GM19452 (cell line): Measurements from ENCODE around the gene HERC3.
A peak's percentile ranks its signal among the peaks of the same experiment; 100 is the strongest.

Source experiments
- ATAC-seq: cut with Tn5 transposase; IDR thresholded peaks from one replicate; pipeline ENCODE4 v1.9.1; 2021; ENCODE audit not compliant: unreplicated experiment

The HERC3 gene

DNA sequence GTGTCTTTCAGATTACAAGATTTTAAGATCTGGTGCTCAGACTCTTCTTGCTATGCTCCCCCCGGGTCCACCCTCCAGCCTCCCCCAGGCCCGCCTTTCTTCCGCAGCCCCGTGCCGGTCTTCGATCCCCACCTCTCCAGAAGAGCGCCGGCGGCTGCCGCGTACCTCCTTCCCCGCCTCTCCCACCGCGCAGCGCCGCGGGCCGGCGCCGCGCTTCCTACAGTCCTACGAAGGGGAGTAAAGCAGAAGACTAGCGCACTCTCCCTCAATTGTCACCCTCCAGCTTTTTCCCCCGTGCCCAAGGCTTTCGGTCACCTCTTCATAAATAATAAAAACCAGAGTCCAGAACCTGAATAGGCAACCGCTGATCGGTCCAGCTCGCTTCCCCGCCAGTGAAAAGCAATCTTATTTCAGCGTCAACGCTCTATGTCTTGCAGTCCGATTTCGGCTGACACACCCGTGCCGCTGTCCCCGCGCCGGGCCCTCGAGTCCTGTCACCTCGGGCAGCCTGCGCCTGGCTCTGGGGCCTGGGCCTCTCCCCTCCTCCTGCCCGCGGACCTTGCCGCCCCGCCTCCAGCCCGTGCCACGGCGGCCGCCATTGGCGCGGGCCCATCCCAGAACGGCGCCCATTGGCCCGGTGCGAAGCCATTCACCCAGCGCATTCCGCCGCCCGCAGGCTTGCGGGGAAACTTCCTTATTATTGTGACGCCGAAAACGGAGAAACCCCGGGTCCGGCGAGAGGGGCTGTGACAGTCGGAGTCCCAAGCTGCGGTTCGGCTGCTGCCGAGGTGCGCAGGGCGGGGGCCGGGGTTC, at the start of gene HERC3:
HERC3 (plus strand) TSS at position 694 of the 813 bp plus-strand sequence. CDS start 13,344 bp downstream, outside the sequence.
- peak; percentile 95 for ATAC-seq

DNA sequence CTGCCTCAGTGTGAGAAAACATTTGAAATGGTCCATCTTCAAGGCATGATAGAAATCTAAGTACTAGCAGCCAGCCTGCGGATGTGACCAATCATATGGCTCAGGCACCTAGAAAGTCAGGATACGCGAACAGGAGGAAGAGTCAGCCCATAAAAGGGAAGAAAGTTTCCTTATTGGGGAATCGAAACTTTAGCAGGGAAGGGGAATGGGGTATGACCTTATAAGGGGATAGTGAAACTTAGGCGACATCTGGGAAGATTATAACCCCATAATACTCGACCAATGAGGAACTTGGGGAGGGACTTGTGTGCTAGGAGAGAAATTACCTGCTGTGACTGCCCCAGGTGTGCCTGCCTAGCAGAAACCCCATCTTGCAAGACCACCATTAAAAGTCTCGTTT, 42.5 kb upstream of the HERC3 start:
- no peak for ATAC-seq

DNA sequence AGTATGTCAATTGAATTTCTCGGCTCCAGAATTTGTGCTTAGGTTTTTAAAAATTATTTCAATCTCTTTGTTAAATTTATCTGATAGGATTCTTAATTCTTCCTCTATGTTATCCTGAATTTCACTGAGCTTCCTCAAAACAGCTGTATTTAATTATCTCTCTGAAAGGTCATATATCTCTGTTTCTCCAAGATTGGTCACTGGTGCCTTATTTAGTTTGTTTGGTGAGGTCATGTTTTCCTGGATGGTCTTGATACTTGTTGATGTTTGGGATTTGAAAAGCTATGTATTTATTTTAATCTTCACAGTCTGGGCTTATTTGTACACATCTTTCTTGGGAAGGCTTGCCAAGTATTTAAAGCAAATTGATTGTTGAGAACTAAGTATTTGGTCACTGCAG, 24.7 kb upstream of the HERC3 start:
- ATAC-seq = no peak

DNA sequence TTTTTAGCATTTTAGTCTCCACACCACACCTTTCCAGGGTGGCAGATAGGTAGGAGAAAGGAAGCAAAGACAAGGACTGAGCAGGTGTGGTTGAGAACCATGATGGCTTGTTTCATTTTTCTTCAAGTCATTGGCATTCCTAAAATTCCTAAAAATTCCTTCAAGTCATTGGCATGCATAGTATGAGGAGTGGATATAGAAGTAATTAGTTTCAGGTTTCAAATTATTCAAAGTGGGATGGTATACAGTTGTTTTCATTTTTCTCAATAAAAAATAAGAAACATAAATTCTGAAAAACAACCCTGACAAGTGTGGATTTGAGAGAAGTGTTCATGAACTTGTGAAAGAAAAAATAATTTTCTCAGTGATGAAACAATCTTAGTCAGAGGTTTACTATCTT, 22.3 kb upstream of the HERC3 start:
- no peak for ATAC-seq

DNA sequence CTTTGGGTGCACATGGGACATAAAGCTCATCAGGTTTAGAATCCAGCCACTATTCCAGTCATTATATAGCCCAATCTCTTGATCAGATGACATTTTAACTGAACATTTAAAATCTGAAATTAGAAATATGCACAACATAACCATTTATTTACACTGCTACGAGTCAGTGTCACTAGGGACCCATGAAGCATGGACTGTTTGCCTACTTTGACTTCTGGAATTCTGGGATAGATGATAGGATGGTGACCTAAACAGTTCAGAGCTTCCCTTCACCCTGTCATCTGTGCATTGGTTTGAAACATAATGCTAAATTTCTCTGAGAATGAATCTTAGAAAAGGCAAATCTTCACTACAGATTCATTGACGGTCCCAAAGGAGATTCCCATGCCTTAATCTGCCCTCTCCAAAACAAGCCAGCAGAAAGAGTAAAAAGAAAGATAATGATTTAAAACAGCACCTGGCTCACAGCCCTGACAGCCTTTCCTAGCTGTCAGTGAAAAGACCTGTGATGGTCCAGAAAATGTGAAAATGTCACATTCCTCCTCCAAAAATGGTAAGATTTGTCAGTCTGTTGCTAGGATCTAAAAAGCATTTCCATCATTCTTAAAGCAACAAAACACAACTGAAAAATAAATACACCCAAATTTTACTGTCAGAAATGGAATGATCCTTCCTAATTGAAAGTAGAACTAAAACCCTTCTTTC, 18.9 kb upstream of the HERC3 start:
- ATAC-seq = no peak

DNA sequence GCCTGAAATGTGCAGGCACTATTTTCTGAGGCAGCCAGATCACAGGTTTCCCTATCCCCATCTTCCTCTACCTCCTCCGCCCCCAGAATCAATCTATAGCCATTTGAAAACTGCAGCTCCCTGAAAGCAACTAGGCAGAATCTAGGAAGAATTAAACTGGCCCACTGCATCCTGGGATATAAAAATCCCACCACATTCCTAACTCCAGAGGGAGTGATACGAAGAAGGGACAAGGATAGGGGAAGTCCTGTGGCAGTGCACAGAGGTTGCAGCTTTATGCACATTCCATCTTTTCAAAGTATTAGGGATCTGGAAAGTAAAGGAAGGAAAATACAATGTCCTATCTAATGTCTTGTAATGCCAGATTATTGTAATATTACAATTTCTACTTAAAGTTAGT, 18.3 kb upstream of the HERC3 start:
- ATAC-seq = no peak

DNA sequence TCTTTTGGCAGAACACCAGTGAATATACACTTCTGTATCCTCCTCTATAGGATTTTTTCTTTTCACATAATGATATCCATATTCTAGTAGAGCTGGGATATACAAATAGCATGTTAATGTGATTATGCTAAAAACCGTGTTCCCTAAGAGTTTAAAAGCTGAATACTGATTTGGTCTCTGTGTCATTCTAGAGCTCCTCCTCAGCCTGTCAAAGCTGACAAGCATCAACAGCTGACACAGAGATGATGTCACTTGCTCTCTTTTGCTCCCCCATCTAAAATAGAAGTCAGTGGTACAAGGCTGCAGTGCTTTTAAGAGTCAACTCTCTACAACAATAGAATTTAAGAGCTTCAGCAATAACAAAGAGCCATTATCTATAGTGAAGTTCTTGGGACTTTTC, 17.1 kb upstream of the HERC3 start:
- no peak for ATAC-seq

DNA sequence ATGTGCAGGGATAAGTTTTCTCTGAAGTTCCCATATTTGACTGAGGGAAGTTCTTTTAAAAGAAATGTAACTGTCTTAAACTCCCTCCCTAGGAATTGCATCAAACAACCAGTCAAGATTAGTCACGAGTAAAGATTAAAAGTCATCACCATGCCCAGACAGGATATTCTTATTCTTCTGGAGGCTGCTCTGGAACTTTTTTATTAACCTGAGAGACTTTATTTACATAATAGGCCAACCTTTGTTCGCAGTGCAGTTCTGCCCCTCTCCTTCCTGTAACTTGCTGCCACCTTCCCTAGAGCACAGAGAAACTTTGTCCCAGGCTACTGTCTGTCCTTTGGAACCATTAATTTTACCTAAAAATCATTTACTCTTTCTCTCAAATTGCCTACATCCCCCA, 9.8 kb upstream of the HERC3 start:
- ATAC-seq = no peak

DNA sequence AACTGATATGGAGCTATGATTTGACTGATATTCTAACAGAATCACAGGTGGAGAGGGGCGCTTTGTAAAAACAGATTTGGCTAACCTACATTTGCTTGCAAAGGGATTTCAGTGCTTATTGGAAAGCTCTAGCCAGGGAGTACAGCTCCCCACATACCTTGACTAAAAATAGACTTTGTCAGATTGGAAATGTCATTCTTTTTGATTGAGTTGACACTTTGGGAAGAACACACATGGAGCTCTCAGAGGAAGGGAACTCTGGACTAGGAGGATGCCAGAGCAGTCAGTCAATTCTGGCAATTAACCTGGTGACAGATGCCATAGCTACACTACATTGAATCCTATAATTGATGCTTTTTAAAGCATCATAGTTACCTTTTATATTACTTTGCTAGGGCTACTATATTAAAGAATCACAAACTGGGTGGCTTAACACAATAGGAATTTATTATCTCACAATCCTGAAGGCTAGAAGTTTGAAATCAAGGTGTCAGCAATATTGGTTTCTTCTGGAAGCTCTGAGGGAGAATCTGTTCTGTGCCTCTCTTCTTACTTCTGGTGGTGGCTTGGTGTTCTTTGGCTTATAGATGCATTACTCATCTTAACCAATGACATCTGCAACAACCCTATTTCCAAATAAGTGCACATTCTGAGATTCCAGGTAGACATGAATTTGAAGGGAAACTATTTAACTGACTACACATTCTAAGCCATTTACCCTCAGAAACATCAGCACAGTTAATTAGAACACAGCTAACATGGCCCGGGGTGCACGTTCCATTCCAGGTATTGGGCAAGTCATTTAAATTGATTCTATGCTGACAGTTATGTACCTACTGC, 8.4 kb upstream of the HERC3 start:
- ATAC-seq = no peak

DNA sequence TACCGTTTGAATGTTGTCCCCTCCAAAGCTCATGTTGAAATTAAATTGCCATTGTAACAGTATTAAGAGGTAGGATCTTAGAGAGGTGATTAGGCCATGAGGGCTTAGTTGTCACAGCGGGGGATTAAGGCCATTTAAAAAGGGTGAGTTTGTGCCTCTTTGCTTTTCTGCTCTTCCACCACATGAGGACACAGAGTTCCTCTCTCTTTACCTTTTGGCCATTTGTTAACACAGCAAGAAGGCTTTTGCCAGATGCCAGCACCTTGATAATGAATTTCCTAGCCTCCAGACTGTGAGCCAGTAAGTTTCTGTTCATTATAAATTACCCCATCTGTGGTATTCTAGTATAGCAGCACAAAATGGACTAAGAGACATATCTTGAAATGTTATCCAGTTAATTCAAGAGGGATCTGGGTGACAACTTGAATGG, 7.8 kb upstream of the HERC3 start:
- ATAC-seq = no peak

DNA sequence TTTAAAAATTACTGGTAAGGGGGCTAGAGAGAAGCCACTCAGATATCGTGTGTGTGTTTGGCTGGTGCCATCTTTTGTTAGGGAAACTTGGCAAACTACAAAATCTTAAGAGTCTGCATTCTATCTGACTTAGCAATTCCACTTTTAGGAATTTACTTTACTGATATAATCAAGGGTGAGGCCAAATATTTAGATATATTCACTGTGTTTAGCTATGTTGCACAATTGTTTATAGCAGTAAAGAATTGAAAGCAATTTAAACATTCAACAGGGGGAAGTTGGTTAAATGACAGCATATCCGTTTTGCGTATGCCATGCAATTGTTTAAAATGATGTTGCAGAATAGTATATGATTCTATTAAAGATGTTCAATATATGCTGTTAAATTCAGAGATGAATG, 6.4 kb upstream of the HERC3 start:
- ATAC-seq = no peak

DNA sequence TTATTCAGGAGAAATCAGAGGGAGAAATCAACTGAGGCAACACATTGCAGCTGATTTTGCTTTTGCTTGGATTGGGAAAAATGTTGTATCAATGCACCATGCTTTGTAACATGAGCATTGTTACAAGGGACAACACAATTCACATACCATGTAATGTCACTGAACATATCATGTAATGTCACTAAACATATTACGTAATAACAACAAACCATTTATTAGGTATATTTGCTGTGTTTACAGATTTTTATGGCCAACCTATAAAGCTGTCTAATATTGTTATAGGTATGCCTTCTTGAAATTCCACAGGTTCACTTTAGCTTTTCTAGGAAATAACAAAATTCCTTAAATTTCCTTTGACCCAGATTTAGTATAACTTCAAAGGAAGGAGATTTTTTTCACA, 5.0 kb upstream of the HERC3 start:
- ATAC-seq = no peak

DNA sequence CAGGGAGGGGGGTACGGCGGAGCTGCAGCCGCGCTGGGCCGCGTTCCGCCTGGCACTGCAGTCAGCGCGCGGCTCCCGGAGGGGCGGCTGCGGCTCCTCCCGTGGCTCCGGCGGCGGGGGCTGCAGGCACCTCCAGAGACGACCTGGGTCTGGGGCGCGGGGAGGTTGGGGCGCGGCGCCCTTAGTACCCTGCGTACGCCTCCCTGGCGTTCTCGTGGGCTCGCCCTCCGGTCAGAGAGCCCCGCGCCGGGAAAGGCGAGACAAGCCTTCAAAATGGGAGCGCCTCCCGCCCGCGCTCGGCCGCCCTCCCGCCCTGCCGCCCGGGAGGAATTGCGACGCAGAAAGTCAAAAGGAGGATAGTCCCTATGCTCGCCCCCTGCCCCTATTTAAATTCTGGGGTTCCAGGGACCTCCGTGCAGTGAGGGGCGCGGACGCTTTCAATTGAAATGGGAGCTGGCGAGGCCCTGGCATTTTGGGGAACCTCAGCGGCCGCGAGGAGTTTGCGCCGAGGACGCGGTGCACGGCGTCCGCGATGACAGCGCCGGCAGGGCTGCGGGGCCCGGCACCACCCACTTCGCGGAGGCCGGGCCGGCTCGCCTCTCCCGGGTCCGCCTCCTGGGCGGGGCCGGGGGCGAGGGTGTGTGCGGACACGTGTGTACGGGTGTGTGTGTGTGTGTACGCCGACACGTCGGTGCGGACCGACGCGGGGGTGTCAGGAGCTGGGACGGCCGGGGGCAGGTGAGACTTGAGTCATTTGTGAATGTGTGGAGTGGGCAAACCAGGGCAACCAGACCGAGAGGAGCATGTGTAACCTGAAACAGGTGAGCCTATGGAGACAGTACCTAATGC, 544 bp downstream of the HERC3 start:
- peak; percentile 78 for ATAC-seq

DNA sequence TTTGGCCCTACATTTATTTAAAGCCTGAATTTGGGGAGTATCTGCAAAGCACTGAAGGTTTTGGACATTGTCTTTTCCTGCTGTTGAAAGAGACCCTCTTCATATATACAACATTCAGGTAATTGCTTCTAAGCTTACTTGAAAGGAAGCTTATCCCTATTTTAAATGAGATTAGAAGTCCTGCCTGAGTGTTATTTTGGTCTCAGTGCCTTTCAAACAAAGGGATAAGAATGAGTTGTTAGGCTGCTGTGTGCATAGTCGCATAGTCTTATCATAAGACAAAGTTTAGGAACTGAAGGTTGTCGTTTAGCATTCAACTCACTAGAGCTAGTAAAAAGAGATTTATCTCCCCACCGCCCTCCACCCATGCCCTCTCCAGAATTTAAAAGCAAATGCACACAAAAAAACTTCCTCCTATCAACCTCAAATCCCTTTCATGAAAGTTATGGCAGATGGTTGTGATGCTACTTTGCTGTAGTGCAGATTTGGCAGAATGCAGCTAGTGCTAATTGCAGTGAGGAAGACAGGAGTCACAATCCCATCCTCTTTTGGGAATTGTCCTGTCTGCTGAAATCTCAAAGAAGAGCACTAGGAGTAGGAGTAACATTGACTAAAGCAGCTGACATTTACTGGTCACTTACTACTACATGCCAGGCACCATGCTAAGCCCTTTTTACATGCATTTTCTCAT, 5.8 kb downstream of the HERC3 start:
- no peak for ATAC-seq

DNA sequence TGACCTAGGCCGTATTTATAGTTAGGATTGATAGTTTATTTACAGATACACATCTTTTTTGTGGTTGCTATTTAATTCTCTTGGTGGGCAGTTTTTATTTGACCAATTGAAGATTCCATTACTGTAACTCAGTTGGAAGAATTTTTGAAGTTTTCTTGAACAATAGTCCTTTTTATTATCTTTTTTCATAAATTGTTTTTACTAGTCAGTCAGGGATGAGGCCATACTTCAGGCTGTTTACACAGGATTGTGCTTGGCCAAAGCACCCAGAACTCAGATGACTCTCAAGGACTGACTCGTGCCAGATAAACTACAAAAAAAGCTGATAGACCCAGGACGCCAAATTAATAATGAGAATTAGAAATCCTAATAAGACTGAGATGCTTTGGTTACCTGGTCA, 7.0 kb downstream of the HERC3 start:
- no peak for ATAC-seq

DNA sequence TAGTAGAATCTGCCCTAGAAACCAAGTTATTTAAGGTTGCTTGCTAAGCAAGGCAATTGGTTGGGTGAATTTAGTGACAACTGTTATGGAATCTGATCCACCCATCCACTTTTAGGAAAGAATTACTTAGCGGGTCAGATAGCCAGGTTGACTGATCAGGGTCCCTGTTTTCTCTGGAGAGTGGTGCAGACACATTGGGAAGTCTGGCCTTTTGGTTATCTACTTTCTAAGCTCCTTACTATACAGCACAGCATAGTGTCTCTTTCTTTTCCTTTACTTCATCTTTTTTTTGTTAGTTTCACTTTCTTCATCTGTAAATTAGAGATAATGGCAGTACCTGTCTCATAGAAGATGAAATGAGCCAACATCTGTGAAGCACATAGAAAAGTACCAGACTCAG, 7.4 kb downstream of the HERC3 start:
- ATAC-seq = no peak

DNA sequence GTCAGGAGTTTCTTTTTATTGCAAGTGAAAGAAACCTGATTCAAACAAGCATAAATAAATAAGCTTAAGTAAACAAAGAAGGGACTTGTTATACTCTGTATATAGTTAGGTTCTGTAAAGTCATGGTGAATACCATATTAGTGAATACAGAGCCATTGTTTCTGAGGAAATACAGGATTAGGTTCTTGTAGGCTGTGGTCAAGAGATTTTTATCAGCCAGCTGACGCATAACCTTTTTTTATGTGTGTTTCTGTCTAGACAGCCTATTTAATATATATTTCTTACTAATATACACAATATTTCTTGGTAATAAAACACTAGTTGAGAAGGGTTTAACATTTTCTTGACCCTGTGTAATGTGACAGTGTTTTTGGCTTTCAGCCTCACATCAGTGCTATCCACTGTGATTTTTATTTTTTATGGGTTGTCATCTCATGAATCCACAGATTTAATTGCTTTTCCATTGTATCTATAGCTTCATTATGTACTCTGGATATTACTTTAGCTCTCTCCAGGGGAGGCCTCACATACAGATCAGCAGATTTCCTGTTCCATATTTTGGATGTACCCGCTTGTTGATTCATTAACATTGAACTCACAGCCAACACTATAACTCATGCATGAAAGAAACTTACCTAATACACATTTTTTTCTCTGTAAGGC, 8.0 kb downstream of the HERC3 start:
- no peak for ATAC-seq

DNA sequence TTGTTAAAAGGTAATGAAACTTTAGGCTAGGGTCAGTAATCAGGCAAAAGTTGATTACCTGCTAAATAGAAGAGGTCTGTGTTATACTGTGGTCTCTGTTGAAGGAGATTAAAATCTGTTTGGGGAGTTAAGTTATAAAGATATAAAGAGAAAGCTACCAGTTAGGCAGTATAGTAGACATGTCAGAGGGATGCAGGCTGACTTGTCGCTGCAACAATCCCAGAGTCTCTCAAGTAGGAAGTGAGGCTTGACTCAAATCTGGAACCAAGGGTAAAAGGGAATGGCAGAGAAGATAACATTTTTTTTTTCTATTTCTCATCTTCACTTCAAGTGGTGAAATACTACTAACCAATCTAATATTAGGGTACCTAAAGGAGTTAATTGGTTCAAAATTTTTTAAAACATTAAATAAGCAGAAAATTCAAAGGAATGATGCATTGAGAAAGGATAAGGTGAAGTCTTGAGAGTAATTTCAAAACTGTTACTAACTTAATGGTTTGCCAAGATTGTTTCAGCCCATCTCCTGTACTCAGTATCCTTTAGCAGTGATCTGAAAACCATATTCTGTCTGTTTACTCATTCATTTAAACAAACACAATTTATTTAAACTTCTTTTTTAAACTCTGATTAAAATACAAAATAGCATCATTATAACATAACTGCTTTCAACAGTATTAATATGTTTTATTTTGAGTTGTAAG, 12.8 kb downstream of the HERC3 start:
- ATAC-seq = no peak

DNA sequence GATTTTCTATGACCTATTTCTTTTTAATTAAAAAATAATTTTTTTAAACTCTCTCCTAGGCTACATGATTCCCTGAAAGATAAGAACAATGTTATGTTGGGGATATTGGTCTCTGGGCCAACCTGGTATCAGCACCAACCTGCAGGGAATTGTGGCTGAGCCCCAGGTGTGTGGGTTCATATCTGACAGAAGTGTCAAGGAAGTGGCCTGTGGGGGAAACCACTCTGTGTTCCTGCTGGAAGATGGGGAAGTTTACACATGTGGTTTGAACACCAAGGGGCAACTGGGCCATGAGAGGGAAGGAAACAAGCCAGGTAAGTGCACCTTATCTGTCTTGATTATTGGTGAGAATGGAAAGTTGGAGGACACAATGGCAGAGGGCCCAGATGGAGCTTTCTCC, 13.5 kb downstream of the HERC3 start:
- ATAC-seq = no peak
